ENCODE data around the gene TMEM108.
A peak's percentile ranks its signal among the peaks of the same experiment; 100 is the strongest.

The TMEM108 gene

GRCh38 chr3:133138017-133138416 is 99.8 kb downstream of the TMEM108 start:
- peaks cover 4 to 9% of the 10 kb centered on the region in 2 donors for H3K4me1 Mint-ChIP-seq
- ATAC-seq (replicated peaks) = peak; percentile 58 to 87

GRCh38 chr3:133152056-133152455 is 113.9 kb downstream of the TMEM108 start:
- Mint-ChIP-seq H3K4me1 (no peaks in the 10 kb centered on the region), H3K36me3 (no peaks in the 10 kb centered on the region), H3K9me3 (peaks cover under 1 to 6% of the 10 kb centered on the region in 2 donors), H3K27ac (no peak overlapping the region), H3K4me3 (no peak overlapping the region), H3K27me3 (no peaks in the 10 kb centered on the region)
- ATAC-seq (replicated peaks) (no peak), DNase-seq (no peak)

More at GRCh38 chr3:133138017-133138416, 99.8 kb downstream of the TMEM108 start:
- H3K4me3 Mint-ChIP-seq = no peak overlapping the region
- H3K36me3 Mint-ChIP-seq = no peaks in the 10 kb centered on the region
- H3K27me3 Mint-ChIP-seq = peaks cover 9 to 24% of the 10 kb centered on the region in 2 donors
- no peak overlapping the region for H3K27ac Mint-ChIP-seq
- no peaks in the 10 kb centered on the region for H3K9me3 Mint-ChIP-seq
- no peak for DNase-seq

- H3K9me3 Mint-ChIP-seq = peaks cover 0 to 6% of the 10 kb centered on the region in 2 donors
- ATAC-seq (replicated peaks) (no peak), DNase-seq (no peak)
- no peak overlapping the region for H3K4me3 Mint-ChIP-seq
- no peaks in the 10 kb centered on the region for H3K36me3 Mint-ChIP-seq
- no peaks in the 10 kb centered on the region for H3K27me3 Mint-ChIP-seq
- H3K27ac Mint-ChIP-seq = no peak overlapping the region
- H3K4me1 Mint-ChIP-seq = no peaks in the 10 kb centered on the region
Measured at GRCh38 chr3:133152681-133153220, 114.6 kb downstream of the TMEM108 start.

GRCh38 chr3:133153382-133153781 is 115.2 kb downstream of the TMEM108 start:
- no peaks in the 10 kb centered on the region for H3K36me3 Mint-ChIP-seq
- no peaks in the 10 kb centered on the region for H3K4me1 Mint-ChIP-seq
- no peak overlapping the region for H3K27ac Mint-ChIP-seq
- H3K27me3 Mint-ChIP-seq = no peaks in the 10 kb centered on the region
- no peak for ATAC-seq (replicated peaks)
- DNase-seq = no peak
- H3K9me3 Mint-ChIP-seq = peaks cover 0 to 6% of the 10 kb centered on the region in 2 donors
- H3K4me3 Mint-ChIP-seq = no peak overlapping the region

GRCh38 chr3:133157716-133158115 is 119.5 kb downstream of the TMEM108 start:
- Mint-ChIP-seq H3K9me3 (peaks cover 0 to 4% of the 10 kb centered on the region in 2 donors), H3K36me3 (no peaks in the 10 kb centered on the region), H3K27ac (no peak overlapping the region), H3K27me3 (peaks cover 0 to 5% of the 10 kb centered on the region in 2 donors), H3K4me1 (no peaks in the 10 kb centered on the region), H3K4me3 (no peak overlapping the region)
- no peak for ATAC-seq (replicated peaks)
- no peak for DNase-seq

GRCh38 chr3:133158686-133159085 is 120.5 kb downstream of the TMEM108 start:
- H3K27ac Mint-ChIP-seq = no peak overlapping the region
- no peak overlapping the region for H3K4me3 Mint-ChIP-seq
- peaks cover 0 to 4% of the 10 kb centered on the region in 2 donors for H3K9me3 Mint-ChIP-seq
- no peaks in the 10 kb centered on the region for H3K4me1 Mint-ChIP-seq
- H3K27me3 Mint-ChIP-seq = peaks cover 0 to 5% of the 10 kb centered on the region in 2 donors
- ATAC-seq (replicated peaks) = no peak
- no peaks in the 10 kb centered on the region for H3K36me3 Mint-ChIP-seq
- DNase-seq = no peak

GRCh38 chr3:133159498-133160475 is 121.6 kb downstream of the TMEM108 start:
- H3K27ac Mint-ChIP-seq = no peak overlapping the region
- H3K4me3 Mint-ChIP-seq = no peak overlapping the region
- ATAC-seq (replicated peaks) = peak in 1 of 2 donors; percentile 38
- peaks cover 0 to 3% of the 10 kb centered on the region in 2 donors for H3K9me3 Mint-ChIP-seq
- no peaks in the 10 kb centered on the region for H3K4me1 Mint-ChIP-seq
- no peak for DNase-seq
- no peaks in the 10 kb centered on the region for H3K36me3 Mint-ChIP-seq
- peaks cover 0 to 5% of the 10 kb centered on the region in 2 donors for H3K27me3 Mint-ChIP-seq

- H3K36me3 Mint-ChIP-seq = no peaks in the 10 kb centered on the region
- no peaks in the 10 kb centered on the region for H3K4me1 Mint-ChIP-seq
- no peak overlapping the region for H3K4me3 Mint-ChIP-seq
- ATAC-seq (replicated peaks) = no peak
- no peaks in the 10 kb centered on the region for H3K9me3 Mint-ChIP-seq
- no peak overlapping the region for H3K27ac Mint-ChIP-seq
- DNase-seq = no peak
- H3K27me3 Mint-ChIP-seq = peaks cover 0 to 5% of the 10 kb centered on the region in 2 donors
Measured at GRCh38 chr3:133161656-133162055, 123.5 kb downstream of the TMEM108 start.

- H3K4me1 Mint-ChIP-seq = no peaks in the 10 kb centered on the region
- H3K36me3 Mint-ChIP-seq = no peaks in the 10 kb centered on the region
- ATAC-seq (replicated peaks) (no peak), DNase-seq (no peak)
- H3K9me3 Mint-ChIP-seq = no peaks in the 10 kb centered on the region
- no peak overlapping the region for H3K4me3 Mint-ChIP-seq
- H3K27ac Mint-ChIP-seq = no peak overlapping the region
- peaks cover 0 to 5% of the 10 kb centered on the region in 2 donors for H3K27me3 Mint-ChIP-seq
Measured at GRCh38 chr3:133162265-133162664, 124.1 kb downstream of the TMEM108 start.

- Mint-ChIP-seq H3K9me3 (no peaks in the 10 kb centered on the region), H3K4me1 (no peaks in the 10 kb centered on the region), H3K4me3 (no peak overlapping the region), H3K36me3 (no peaks in the 10 kb centered on the region), H3K27ac (no peak overlapping the region), H3K27me3 (peaks cover 0 to 5% of the 10 kb centered on the region in 2 donors)
- DNase-seq (no peak), ATAC-seq (replicated peaks) (no peak)
Measured at GRCh38 chr3:133162670-133163305, 124.6 kb downstream of the TMEM108 start.

- no peaks in the 10 kb centered on the region for H3K36me3 Mint-ChIP-seq
- DNase-seq = no peak
- ATAC-seq (replicated peaks) = no peak
- H3K4me3 Mint-ChIP-seq = no peak overlapping the region
- no peaks in the 10 kb centered on the region for H3K4me1 Mint-ChIP-seq
- H3K27me3 Mint-ChIP-seq = peaks cover 0 to 4% of the 10 kb centered on the region in 2 donors
- H3K9me3 Mint-ChIP-seq = no peaks in the 10 kb centered on the region
- H3K27ac Mint-ChIP-seq = no peak overlapping the region
Measured at GRCh38 chr3:133167340-133168024, 129.3 kb downstream of the TMEM108 start.

GRCh38 chr3:133168025-133168401 is 129.8 kb downstream of the TMEM108 start:
- DNase-seq = no peak
- peaks cover 0 to 4% of the 10 kb centered on the region in 2 donors for H3K27me3 Mint-ChIP-seq
- H3K4me3 Mint-ChIP-seq = no peak overlapping the region
- ATAC-seq (replicated peaks) = no peak
- H3K36me3 Mint-ChIP-seq = no peaks in the 10 kb centered on the region
- H3K9me3 Mint-ChIP-seq = no peaks in the 10 kb centered on the region
- H3K4me1 Mint-ChIP-seq = no peaks in the 10 kb centered on the region
- no peak overlapping the region for H3K27ac Mint-ChIP-seq

- no peak overlapping the region for H3K4me3 Mint-ChIP-seq
- H3K4me1 Mint-ChIP-seq = no peaks in the 10 kb centered on the region
- H3K27ac Mint-ChIP-seq = no peak overlapping the region
- H3K9me3 Mint-ChIP-seq = peaks cover 0 to 3% of the 10 kb centered on the region in 2 donors
- peaks cover 0 to 4% of the 10 kb centered on the region in 2 donors for H3K27me3 Mint-ChIP-seq
- no peak for ATAC-seq (replicated peaks)
- H3K36me3 Mint-ChIP-seq = no peaks in the 10 kb centered on the region
- no peak for DNase-seq
Measured at GRCh38 chr3:133169331-133170068, 131.3 kb downstream of the TMEM108 start.

Measured in stimulated activated naive B cell treated with anti-CD40 and anti-IgM and Interleukin-4, amounts not matched to agents 10 μg/mL and 1 μg/mL and 100 μg/mL, for 72 hours (primary cell).